ENCODE results near the gene EIF2S1.

- TF ChIP-seq, protein P1, sequence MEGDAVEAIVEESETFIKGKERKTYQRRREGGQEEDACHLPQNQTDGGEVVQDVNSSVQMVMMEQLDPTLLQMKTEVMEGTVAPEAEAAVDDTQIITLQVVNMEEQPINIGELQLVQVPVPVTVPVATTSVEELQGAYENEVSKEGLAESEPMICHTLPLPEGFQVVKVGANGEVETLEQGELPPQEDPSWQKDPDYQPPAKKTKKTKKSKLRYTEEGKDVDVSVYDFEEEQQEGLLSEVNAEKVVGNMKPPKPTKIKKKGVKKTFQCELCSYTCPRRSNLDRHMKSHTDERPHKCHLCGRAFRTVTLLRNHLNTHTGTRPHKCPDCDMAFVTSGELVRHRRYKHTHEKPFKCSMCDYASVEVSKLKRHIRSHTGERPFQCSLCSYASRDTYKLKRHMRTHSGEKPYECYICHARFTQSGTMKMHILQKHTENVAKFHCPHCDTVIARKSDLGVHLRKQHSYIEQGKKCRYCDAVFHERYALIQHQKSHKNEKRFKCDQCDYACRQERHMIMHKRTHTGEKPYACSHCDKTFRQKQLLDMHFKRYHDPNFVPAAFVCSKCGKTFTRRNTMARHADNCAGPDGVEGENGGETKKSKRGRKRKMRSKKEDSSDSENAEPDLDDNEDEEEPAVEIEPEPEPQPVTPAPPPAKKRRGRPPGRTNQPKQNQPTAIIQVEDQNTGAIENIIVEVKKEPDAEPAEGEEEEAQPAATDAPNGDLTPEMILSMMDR (IDR thresholded peaks at IDR 0.05) = no peak
- TF ChIP-seq POLR2A (IDR thresholded peaks at IDR 0.05) = no peak
These were observed 32.7 kb downstream of the EIF2S1 start for GRCh38 chr14:67392800-67393199.
